ENCODE measurements around the gene ZBED3. TPM values are rescaled to one million over a fixed set of nuclear protein-coding genes. Genes with fewer than 3 reads are reported as not detected.
A peak's percentile ranks its signal among the peaks of the same experiment; 100 is the strongest.
"Not testable (repeated sequence)": the region's sequence is repeated elsewhere in the genome, so short reads cannot be mapped to it uniquely, and the experiment has no call there.

Gene ZBED3
- total RNA-seq, 1 donor, result 1.1 TPM

DNA sequence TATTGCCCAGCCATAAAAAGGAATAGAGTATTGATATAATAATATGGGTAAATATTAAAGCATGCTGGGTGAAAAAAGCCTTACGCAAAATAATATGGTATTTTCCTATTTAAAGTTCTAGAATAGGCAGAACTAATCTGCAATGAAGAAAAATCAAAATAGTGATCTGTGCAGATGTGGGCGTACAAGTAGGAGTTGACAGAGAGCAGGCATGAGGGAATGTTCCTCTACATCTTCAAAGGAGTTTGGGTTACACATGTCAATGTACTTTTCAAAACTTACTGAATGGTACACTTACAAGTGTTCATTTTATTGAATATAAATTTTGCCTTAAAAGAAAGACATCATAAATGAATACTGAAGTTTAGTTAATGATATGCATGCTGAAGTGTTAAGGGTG is 33.0 kb upstream of the ZBED3 start:
- no peak for DNase-seq (ENCODE audit: insufficient read length, low spot score, missing footprints)
- H4K20me1 ChIP-seq (ENCODE audit: insufficient read depth, low read length), result no peaks in the 10 kb centered on the region
- TF ChIP-seq, protein P1, sequence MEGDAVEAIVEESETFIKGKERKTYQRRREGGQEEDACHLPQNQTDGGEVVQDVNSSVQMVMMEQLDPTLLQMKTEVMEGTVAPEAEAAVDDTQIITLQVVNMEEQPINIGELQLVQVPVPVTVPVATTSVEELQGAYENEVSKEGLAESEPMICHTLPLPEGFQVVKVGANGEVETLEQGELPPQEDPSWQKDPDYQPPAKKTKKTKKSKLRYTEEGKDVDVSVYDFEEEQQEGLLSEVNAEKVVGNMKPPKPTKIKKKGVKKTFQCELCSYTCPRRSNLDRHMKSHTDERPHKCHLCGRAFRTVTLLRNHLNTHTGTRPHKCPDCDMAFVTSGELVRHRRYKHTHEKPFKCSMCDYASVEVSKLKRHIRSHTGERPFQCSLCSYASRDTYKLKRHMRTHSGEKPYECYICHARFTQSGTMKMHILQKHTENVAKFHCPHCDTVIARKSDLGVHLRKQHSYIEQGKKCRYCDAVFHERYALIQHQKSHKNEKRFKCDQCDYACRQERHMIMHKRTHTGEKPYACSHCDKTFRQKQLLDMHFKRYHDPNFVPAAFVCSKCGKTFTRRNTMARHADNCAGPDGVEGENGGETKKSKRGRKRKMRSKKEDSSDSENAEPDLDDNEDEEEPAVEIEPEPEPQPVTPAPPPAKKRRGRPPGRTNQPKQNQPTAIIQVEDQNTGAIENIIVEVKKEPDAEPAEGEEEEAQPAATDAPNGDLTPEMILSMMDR (IDR thresholded peaks at IDR 0.05; ENCODE audit: extremely low read depth, low read depth, low read length), result no peak

DNA sequence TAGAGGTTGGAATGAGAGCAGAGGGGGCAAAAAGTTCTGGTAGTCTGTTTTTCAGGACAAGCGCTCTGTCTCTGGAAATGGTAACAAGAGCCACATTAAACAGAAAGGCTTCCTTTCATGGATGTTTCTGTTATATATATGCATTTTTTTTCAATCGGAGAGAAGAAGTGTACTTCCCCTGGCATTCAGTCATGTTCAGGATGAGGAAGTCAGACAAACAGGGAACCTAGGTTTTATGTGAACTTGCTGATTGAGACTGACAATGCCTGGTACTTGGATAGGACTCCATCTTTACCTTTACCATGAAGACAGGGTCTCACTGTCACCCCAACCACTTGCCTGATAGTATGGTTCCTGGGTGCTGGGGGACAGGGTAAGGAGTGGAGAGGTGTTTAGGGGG is 30.1 kb upstream of the ZBED3 start:
- Histone ChIP-seq H3K27me3 (ENCODE audit: insufficient read depth, low read length) (peaks cover 3% of the 10 kb centered on the region), H3K4me2 (ENCODE audit: insufficient read depth, low read length) (no peak overlapping the region), H3K4me3 (ENCODE audit: insufficient read depth, low read length) (no peak overlapping the region), H3K79me2 (ENCODE audit: insufficient read depth, low read length) (no peaks in the 10 kb centered on the region), H2AFZ (ENCODE audit: low read length) (no peak overlapping the region), H3K27ac (ENCODE audit: low read depth, low read length) (no peak overlapping the region), H3K36me3 (ENCODE audit: insufficient read depth, low read length) (no peaks in the 10 kb centered on the region), H3K4me1 (ENCODE audit: insufficient read depth, low read length) (no peaks in the 10 kb centered on the region), H3K9me3 (ENCODE audit: low read depth, low read length) (no peaks in the 10 kb centered on the region), H4K20me1 (ENCODE audit: insufficient read depth, low read length) (no peaks in the 10 kb centered on the region)
- TF ChIP-seq, protein P1 (IDR thresholded peaks at IDR 0.05; ENCODE audit: extremely low read depth, low read depth, low read length), result no peak
- DNase-seq (ENCODE audit: insufficient read length, low spot score, missing footprints), result peak; percentile 2

More for the DNA sequence above, 33.0 kb upstream of the ZBED3 start:
- Histone ChIP-seq H2AFZ (ENCODE audit: low read length) (no peak overlapping the region), H3K4me3 (ENCODE audit: insufficient read depth, low read length) (no peak overlapping the region), H3K27me3 (ENCODE audit: insufficient read depth, low read length) (peaks cover 22% of the 10 kb centered on the region), H3K9me3 (ENCODE audit: low read depth, low read length) (no peaks in the 10 kb centered on the region), H3K36me3 (ENCODE audit: insufficient read depth, low read length) (no peaks in the 10 kb centered on the region), H3K27ac (ENCODE audit: low read depth, low read length) (no peak overlapping the region), H3K79me2 (ENCODE audit: insufficient read depth, low read length) (no peaks in the 10 kb centered on the region), H3K4me2 (ENCODE audit: insufficient read depth, low read length) (no peak overlapping the region), H3K4me1 (ENCODE audit: insufficient read depth, low read length) (no peaks in the 10 kb centered on the region)

DNA sequence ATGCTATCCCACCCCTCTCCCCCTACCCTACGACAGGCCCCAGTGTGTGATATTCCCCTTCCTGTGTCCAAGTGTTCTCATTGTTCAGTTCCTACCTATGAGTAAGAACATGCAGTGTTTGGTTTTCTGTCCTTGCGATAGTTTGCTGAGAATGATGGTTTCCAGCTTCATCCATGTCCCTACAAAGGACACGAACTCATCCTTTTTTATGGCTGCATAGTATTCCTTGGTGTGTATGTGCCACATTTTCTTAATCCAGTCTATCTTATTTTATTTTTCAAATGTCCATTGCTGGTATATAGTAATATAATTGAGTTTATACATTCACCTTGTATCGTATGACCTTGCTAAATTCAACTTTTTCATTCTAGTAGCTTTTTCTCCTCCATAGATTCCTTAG is 19.9 kb upstream of the ZBED3 start:
- not testable (repeated sequence) for H3K27me3 ChIP-seq (ENCODE audit: insufficient read depth, low read length); H3K79me2 ChIP-seq (ENCODE audit: insufficient read depth, low read length); H2AFZ ChIP-seq (ENCODE audit: low read length); H3K4me2 ChIP-seq (ENCODE audit: insufficient read depth, low read length); H3K36me3 ChIP-seq (ENCODE audit: insufficient read depth, low read length); H3K4me1 ChIP-seq (ENCODE audit: insufficient read depth, low read length); H4K20me1 ChIP-seq (ENCODE audit: insufficient read depth, low read length); H3K9me3 ChIP-seq (ENCODE audit: low read depth, low read length); H3K27ac ChIP-seq (ENCODE audit: low read depth, low read length); DNase-seq (ENCODE audit: insufficient read length, low spot score, missing footprints); H3K4me3 ChIP-seq (ENCODE audit: insufficient read depth, low read length)

DNA sequence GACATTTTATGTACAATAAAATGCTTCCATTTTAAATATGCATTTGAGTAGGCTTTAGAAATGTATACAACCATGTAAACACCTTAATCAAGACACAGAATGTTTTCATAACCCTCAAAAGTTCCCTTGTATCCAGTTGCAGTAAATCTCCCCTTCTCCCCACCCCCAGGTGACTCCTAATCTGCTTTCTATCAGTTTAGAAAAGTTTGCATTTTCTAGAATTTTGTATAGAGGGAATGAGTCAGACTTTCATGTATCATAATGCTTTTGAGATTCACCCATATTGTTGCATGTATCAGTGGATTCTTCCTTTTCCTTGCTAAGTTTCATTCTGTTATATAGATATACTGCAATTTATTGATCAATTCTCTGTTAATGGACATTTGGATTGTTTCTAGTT is 17.7 kb upstream of the ZBED3 start:
- Histone ChIP-seq H4K20me1 (ENCODE audit: insufficient read depth, low read length) (no peaks in the 10 kb centered on the region), H3K4me3 (ENCODE audit: insufficient read depth, low read length) (no peak overlapping the region), H3K79me2 (ENCODE audit: insufficient read depth, low read length) (no peaks in the 10 kb centered on the region), H3K27ac (ENCODE audit: low read depth, low read length) (no peak overlapping the region), H3K27me3 (ENCODE audit: insufficient read depth, low read length) (no peaks in the 10 kb centered on the region), H3K4me2 (ENCODE audit: insufficient read depth, low read length) (no peak overlapping the region), H3K9me3 (ENCODE audit: low read depth, low read length) (no peaks in the 10 kb centered on the region), H3K4me1 (ENCODE audit: insufficient read depth, low read length) (peaks cover 9% of the 10 kb centered on the region), H2AFZ (ENCODE audit: low read length) (no peak overlapping the region), H3K36me3 (ENCODE audit: insufficient read depth, low read length) (no peaks in the 10 kb centered on the region)
- DNase-seq (ENCODE audit: insufficient read length, low spot score, missing footprints), result no peak
- TF ChIP-seq, protein P1 (IDR thresholded peaks at IDR 0.05; ENCODE audit: extremely low read depth, low read depth, low read length), result no peak
